ENCODE results near the gene CNTN2.

Gene CNTN2

DNA sequence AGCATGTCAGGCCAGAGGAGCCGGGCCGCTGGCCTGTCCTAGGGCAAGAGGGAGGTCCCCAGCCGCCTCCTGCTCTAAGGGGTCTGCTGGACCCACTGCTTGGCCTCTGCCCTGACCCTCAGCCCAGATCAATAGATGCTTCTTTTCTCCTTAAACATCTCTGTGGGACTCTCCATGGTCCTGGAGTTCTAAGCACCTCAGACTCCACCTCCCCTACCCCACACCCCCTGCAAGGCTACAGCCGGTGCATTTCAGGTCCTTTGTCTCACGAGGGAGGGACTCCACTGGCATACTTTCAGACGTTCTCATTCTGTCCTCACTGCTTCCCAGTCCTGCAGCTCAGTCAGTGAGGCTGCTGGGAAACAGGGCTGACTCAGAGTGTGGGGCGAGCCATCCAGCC is 11.0 kb downstream of the CNTN2 start:
- no peak for DNase-seq (ENCODE audit: low spot score)

DNA sequence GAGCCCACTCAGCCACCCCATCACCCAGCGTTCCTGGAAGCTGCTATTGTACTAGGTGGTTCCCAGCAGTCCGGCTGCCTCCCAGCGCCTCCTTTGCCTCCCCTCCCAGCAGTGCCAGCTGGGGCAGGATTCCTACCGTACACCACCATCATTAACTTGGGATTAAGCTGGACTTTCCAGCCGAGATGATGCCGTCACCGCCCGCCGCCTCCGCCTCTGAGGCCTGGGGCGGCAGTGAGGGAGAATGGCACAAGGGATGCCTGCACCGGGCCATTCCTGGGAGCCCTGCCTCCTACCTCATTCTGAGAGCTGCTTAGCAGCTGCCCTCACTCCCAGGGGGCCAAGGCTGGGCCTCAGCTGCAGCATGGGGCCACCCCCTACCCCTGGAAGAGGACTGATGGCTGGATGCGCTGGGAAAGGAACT is 13.2 kb downstream of the CNTN2 start:
- DNase-seq (ENCODE audit: low spot score): no peak

DNA sequence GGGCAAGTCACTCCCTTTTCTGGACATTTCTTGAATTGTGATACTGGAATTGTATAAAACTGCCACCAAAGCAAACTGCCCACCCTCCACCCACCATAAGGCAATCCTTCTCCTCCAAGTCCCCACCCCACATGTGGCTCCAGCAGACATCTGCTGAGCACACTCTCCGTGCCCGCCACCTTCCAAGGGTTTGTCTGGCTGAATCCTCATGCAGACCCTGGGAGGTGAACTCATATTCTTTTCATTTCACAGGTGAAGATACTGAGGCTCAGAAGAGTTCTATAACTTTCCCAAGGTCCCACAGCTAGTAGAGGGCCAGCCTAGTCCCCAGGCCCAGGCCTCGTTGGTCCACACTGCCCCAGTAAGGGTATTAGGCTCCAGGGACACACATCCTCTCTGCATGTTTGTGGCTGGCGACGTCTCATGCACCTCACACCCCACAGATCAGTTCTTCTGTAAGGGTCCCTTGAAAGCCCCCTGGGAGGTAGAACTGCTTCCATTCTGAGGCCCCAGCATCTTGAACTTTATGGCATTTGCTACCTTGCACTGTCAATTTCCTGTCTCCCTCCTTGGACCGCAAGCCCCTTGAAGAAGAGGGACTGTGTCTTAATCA is 14.1 kb downstream of the CNTN2 start:
- DNase-seq (ENCODE audit: low spot score): no peak

DNA sequence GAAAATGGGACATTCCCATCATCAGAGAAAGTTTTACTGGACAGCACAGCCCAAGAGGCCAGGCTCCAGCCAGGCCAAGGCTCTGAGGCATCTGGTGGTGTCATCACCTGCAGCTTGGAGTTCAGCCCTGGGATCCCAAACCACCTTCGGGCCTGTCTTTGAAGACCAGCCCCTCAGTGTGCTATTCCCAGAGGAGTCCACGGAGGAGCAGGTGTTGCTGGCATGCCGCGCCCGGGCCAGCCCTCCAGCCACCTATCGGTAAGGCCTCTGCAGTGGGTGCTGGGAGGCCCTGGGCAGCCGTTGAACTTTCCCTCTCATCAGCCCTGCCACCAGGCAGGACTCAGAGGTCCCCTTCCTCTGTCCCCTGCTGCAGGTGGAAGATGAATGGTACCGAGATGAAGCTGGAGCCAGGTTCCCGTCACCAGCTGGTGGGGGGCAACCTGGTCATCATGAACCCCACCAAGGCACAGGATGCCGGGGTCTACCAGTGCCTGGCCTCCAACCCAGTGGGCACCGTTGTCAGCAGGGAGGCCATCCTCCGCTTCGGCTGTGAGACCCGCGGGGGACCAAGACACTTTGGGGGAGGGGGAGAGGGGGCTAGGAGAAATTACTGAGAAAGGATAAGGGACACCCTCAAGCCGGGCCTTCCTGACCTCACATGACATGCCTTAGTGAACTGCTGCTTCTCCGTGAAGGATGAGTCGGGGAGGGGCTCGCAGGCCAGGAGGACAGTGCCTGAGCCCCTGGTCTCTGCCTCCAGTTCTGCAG is 15.0 kb downstream of the CNTN2 start:
- no peak for DNase-seq (ENCODE audit: low spot score)

DNA sequence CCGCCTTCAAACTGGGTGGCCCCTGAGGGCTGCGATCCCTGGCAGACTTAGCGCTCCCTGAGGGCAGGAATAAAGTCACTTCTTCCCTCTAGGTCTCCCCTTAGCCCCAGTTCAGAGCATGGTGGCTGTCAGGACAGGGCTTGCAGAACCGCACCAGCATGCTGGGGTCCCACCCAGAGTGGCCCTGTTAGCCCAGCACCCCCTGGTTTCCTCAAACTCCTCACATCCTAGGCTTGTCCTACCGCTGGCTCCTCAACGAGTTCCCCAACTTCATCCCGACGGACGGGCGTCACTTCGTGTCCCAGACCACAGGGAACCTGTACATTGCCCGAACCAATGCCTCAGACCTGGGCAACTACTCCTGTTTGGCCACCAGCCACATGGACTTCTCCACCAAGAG is 15.8 kb downstream of the CNTN2 start:
- DNase-seq (ENCODE audit: low spot score): no peak

DNA sequence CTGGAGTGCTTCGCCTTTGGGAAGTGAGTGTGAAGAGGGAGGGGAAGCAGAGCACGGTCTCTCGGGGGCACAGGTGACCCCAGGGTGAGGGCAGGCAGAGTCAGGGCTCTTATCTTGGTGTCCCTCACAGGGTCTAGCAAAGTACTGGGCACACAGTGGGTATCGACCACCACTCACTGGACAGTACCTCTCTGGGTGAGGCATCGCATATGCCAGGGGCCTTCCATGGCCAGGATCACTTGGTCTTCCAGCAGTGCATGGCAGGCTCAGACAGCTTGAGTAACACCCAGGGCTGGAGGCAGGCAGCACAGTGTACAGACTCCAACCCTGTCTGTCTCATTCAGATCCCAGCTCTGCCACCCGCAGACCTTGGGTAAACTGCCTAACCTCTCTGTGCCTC is 16.6 kb downstream of the CNTN2 start:
- DNase-seq (ENCODE audit: low spot score): no peak

DNA sequence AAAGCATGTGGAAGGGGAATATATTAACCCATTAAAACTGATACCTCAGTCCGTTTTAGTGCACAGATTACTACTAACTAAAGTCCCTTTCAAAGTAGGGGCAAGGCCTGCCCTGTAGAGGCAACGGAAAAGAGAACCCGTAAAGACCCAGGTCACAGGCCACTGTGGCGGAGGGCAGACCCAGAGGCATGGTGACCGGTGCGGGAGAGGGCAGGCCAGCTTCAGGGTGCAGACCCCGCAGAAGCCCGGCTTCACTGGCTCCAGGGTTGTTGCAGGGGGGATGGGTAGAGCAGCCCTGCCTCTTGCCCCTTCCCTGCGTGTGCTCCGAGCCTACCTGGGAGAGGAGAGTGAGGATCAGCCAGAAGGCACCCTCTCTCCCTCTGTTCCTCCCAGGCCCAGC is 17.7 kb downstream of the CNTN2 start:
- DNase-seq (ENCODE audit: low spot score): no peak

DNA sequence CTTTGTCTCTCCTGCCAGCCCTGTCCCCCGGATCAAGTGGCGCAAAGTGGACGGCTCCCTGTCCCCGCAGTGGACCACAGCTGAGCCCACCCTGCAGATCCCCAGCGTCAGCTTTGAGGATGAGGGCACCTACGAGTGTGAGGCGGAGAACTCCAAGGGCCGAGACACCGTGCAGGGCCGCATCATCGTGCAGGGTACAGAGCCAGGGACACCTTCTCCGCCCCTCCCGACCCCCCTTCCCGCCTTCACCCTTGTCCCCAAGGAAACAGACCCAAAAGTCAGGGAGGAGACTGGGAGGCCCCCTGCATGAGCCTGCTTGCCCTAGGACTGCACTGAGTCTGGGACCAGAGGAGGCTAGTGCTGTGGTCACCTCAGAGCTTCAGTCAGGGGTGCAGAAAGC is 18.2 kb downstream of the CNTN2 start:
- no peak for DNase-seq (ENCODE audit: low spot score)

DNA sequence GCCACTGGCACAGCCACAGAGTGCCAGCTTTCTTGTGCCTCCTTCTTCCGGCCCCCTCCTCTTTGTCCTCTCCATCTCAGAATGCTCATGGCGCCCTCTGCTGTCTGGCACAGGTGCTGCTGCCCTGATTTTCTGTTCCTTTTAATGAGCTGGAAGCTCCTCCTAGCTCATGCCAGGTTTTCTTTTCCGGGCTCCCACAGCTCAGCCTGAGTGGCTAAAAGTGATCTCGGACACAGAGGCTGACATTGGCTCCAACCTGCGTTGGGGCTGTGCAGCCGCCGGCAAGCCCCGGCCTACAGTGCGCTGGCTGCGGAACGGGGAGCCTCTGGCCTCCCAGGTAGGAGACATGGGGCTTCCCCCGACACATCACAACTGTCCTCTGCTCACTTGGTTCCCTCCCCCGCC is 18.7 kb downstream of the CNTN2 start:
- peak; percentile 98 for DNase-seq (ENCODE audit: low spot score)

DNA sequence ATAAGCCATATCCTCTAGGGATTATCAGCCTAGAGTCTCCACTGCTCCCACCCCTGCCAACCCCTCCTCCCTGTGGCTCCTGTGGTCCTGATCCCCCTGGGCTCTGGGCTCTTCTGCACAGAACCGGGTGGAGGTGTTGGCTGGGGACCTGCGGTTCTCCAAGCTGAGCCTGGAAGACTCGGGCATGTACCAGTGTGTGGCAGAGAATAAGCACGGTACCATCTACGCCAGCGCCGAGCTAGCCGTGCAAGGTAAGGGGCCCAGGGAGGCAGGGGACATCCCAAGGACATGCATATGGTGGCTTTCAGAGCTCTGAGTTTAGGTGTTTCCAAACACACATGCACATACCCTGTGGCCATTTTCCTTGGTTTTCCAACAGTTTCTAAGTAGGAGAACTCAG is 19.3 kb downstream of the CNTN2 start:
- DNase-seq (ENCODE audit: low spot score): no peak

DNA sequence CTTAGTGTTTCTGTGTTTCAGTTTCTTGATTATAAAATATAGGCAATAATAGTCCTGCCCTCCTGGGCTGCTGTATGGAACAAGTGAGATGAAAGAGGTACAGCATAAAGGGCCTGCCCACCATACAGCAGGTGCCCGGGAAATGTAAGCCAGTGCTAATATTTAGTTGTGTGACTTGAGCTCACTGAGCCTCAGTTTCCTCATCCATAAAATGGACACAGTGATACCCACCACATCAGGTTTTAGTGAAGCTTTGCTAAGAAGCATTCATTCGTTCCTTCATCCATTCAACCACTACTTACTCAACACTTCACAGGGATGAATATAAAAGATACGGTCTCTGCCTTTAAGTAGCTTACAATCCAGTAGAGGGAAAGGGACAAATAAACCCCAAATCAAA is 19.9 kb downstream of the CNTN2 start:
- no peak for DNase-seq (ENCODE audit: low spot score)

DNA sequence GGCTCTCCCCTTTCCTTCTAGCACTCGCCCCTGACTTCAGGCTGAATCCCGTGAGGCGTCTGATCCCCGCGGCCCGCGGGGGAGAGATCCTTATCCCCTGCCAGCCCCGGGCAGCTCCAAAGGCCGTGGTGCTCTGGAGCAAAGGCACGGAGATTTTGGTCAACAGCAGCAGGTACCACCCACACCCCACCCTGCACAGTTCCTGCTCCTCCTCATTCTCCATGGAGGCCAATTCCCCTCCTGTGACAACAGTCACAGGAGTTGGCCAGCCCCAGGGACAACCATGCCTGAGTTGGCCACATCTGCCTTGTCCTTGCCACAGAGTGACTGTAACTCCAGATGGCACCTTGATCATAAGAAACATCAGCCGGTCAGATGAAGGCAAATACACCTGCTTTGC is 21.3 kb downstream of the CNTN2 start:
- DNase-seq (ENCODE audit: low spot score): no peak

DNA sequence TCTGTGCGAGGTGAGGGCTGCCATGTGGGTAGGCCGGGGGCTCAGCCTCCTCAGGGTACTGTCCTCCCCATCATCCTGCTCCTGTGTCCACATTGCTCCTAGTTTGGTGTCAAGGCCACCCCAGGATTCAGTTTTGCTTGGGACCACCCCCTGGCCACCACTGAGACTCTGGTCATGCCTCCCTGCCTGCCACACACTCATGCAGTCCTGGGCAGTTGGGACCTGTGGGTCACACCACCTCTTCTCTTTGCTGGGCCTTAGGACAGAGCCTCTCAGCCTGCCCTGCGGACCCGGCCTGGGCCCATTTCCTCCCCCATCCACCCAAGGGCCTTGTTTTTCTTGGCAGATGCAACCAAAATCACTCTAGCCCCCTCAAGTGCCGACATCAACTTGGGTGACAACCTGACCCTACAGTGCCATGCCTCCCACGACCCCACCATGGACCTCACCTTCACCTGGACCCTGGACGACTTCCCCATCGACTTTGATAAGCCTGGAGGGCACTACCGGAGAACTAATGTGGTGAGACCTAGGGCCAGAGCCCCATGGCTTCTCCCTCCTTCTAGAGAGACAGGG is 21.8 kb downstream of the CNTN2 start:
- DNase-seq (ENCODE audit: low spot score): no peak

DNA sequence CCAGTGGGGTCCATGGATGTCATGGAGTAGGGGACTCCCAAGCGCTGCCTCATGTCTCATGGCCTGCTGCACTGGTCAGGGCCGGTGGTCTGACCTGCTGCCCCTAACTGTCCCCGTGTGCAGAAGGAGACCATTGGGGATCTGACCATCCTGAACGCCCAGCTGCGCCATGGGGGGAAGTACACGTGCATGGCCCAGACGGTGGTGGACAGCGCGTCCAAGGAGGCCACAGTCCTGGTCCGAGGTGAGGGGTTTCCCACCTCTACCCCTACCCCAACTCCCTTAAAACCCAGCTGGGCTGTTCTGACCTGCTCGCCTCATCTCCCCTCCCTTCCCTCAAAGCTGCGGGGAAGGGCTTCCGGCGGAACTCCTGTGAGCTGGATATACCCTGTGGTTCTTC is 22.7 kb downstream of the CNTN2 start:
- no peak for DNase-seq (ENCODE audit: low spot score)

DNA sequence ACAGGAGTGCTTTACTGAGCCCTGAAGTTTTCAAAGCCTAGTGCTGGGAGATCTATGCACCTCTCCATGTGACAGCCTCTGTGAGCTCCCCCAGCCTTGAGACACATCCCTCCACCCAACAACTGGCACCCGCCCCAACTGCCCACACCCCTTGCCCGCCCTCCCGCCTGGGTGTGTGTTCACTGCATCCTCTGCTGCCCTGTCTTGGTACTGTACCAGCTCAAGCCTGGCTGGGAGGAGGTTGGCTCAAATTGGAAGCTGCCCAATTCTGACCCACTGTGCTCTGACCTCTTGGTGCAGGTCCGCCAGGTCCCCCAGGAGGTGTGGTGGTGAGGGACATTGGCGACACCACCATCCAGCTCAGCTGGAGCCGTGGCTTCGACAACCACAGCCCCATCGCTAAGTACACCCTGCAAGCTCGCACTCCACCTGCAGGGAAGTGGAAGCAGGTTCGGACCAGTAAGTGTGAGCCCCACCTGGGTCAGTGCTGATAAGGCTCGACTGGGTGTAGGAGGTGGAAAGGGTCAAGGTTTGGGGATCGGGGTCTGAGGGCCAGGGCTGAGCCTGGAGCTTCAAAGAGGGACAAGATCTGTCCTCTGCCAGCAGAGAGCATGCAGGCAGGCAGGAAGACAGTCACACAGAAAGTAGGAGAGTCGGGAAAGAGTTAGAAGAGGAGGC is 23.3 kb downstream of the CNTN2 start:
- DNase-seq (ENCODE audit: low spot score): no peak

DNA sequence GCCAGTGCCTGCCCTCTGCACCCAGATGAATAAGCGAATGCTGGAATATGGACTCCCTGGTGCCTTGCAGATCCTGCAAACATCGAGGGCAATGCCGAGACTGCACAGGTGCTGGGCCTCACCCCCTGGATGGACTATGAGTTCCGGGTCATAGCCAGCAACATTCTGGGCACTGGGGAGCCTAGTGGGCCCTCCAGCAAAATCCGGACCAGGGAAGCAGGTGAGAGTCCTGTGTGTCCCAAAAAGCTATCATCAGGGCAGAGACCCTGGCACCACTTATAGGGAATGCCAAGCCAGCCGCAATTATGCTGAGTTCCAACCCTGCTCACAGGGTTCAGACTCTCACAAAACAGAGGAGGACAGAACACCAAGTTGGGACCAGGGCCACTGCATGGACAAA is 24.0 kb downstream of the CNTN2 start:
- DNase-seq (ENCODE audit: low spot score): no peak

DNA sequence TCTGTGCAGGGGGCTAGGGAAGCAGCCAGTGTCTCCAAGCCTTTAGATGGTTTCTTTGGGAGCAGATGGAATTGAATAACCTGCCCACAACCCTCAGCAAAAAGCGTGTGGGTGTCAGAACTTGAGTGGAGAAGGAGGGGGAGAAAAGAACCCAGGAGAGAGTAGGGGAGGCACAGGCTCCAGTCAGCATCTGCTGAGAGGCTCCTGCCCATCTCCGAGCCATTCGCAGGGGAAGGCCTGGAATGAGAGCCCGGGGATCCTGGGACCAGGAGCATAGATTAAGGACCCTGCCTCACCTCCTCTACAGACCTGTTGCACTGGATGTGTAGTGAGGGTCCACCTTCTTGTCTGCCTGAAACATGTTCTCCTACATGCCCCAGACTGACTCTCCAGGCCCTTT is 25.0 kb downstream of the CNTN2 start:
- DNase-seq (ENCODE audit: low spot score): no peak

DNA sequence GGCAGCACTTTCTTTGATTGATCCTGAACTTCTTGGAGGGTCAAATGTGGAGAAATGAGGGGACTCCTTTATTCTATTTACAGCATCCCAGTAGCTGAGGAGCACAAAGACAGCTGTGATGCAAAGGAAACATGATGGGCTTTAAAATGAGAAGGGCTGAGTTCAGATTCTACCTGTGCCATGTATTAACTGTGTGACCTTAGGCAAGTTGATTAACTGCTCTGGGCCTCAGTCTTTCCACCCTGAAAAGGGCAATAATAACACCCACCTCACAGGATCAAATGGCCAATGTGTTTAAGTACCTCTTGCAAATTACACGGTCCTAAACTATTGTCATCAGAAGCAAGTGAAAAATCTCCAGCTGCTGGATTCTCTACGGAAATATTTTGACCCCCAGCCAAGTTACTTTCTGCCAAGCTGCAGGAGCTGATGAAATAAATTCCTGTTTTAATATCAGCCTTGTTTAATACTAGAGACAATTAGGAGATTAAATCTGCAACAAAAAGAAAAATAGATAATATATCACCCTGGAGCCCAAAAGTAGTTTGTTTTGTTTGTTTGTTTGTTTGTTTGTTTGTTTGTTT is 25.5 kb downstream of the CNTN2 start:
- DNase-seq (ENCODE audit: low spot score): no peak

DNA sequence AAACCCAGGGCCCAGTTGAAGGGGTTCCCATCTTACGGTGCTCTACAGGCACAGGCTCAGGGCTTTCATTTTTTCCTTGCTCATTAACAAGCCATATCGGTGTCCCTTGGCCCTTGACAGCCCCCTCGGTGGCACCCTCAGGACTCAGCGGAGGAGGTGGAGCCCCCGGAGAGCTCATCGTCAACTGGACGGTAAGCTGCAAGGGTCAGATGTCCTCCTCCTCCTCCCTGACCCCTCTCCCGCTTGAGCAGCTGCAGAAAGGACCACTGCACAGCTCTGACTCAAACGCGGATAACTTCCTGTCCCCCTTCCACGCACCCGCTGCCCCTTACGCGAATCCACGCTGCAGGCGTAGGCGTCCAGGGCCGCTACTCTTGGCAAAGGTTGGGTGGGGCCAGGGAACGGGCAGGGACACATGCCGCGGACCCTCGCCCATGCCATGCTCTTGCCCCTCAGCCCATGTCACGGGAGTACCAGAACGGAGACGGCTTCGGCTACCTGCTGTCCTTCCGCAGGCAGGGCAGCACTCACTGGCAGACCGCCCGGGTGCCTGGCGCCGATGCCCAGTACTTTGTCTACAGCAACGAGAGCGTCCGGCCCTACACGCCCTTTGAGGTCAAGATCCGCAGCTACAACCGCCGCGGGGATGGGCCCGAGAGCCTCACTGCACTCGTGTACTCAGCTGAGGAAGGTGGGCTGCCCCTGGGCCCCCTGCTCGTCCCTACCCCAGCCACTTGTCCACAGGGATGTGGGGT is 26.5 kb downstream of the CNTN2 start:
- DNase-seq (ENCODE audit: low spot score): peak; percentile 49

DNA sequence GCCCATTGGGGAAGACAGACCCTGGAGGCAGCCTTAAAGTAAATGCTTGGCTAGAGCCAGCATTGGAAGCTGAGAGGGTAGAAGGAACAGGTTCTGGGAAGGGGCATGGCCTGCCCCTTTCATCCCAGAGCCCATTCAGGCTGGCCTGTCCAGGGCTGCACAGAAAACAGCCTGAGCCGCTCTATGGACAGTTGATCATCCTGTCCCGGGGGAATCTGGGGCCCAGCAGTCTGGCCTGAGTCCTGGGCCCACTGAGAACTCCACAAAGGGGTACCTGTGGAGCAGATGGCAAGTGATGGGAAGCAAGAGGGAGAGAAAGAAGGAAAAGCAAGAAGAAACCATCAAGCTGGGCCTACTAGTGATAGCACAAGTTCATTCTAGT is 28.0 kb downstream of the CNTN2 start:
- DNase-seq (ENCODE audit: low spot score): no peak

DNA sequence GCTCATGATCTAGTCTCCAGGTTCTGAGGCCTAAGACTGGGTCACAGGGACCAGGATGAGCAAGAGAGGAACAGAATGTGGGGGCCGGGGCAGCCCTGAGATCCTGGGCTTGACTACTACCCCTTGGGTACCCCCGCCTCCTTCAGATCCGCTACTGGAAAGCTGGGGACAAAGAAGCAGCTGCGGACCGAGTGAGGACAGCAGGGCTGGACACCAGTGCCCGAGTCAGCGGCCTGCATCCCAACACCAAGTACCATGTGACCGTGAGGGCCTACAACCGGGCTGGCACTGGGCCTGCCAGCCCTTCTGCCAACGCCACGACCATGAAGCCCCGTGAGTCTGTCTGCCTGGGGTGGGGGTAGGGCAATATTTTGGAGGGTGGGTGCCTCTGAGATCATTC is 28.8 kb downstream of the CNTN2 start:
- peak; percentile 61 for DNase-seq (ENCODE audit: low spot score)

DNA sequence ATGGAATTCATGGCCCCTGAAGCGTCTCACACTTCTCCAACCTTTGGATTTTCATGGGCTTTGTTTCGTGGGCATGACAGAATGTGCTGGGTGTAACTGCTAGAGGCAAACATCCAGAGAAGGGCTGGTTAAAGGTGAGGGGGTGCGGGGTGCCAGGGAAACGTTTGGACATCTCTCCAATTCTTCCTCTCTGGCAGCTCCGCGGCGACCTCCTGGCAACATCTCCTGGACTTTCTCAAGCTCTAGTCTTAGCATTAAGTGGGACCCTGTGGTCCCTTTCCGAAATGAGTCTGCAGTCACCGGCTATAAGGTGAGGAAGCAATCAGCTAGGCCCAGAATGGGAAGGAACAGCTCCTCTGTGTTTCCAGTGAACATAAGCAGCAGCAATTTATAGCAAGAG is 29.3 kb downstream of the CNTN2 start:
- DNase-seq (ENCODE audit: low spot score): no peak

Data from cerebellar cortex (tissue), 1 donor.